Brain microvascular endothelial cell (primary cell): ENCODE results near the gene CRAMP1.

ENCODE experiments used
- DNase-seq: peaks from one replicate; pipeline ENCODE4 v3.0.0-alpha.2; 2020
- H3K27ac ChIP-seq: fragments of 250-450 bp; sonication (Bioruptor Pico); 2 replicates; pipeline ENCODE4 v1.5.1; 2020; ENCODE audit warnings: mild to moderate bottlenecking, moderate library complexity
- H3K27me3 ChIP-seq: fragments of 250-450 bp; sonication (Bioruptor Pico); replicated peaks from 2 replicates; pipeline ENCODE4 v1.5.1; 2020; ENCODE audit warnings: mild to moderate bottlenecking
- H3K36me3 ChIP-seq: fragments of 250-450 bp; sonication (Bioruptor Pico); replicated peaks from 2 replicates; pipeline ENCODE4 v1.5.1; 2020; ENCODE audit warnings: mild to moderate bottlenecking
- H3K4me3 ChIP-seq: 2 replicates; pipeline ENCODE4 v1.5.1; 2011; ENCODE audit warnings: low read depth, mild to moderate bottlenecking, control low read depth, low read length, moderate library complexity
- CTCF ChIP-seq: IDR thresholded peaks from 2 replicates; pipeline ENCODE4 v1.5.1; 2011; ENCODE audit warnings: low read depth, mild to moderate bottlenecking, moderate library complexity, low read length, control low read depth, inconsistent platforms; ENCODE audit errors: missing control alignments
- in situ Hi-C: cut with HindIII; loops from 2 replicates; pipeline ENCODE4 v1.10.0; 2017; ENCODE audit warnings: low sequenced_read_pairs, low pct_ligation_motif_present

Gene CRAMP1

GRCh38 chr16:1661826-1662225 is 49.7 kb downstream of the CRAMP1 start:
- DNase-seq, result no peak
- peaks cover 73% of the 10 kb centered on the region for H3K36me3 ChIP-seq
- in situ Hi-C loops, result no loop called here
- H3K27ac ChIP-seq, result no peak overlapping the region
- no peak for TF ChIP-seq CTCF
- H3K27me3 ChIP-seq, result no peaks in the 10 kb centered on the region
- no peak overlapping the region for H3K4me3 ChIP-seq

DNA sequence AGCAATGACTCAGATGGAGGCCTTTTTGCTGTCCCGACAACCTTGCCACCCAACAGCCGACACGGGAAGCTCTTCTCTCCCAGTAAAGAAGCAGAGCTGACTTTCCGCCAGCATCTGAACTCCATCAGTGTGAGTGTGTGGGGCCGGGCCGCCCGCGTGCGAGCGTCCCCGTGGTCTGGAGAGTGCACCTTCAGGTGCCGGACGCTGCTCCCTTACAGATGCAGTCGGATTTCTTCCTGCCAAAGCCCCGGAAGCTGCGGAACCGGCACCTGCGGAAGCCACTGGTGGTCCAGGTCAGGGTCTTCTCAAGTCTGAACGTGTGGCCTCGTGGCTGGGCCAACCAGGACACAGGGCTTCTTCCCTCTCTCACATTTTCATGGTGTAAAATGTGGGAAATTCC is 50.4 kb downstream of the CRAMP1 start:
- Histone ChIP-seq H3K27me3 (no peaks in the 10 kb centered on the region), H3K27ac (no peak overlapping the region), H3K36me3 (peaks cover 73% of the 10 kb centered on the region), H3K4me3 (no peak overlapping the region)
- TF ChIP-seq CTCF, result no peak
- no peak for DNase-seq
- in situ Hi-C loops, result no loop called here

GRCh38 chr16:1665829-1666228 is 53.7 kb downstream of the CRAMP1 start:
- in situ Hi-C loops, result no loop called here
- TF ChIP-seq CTCF, result no peak
- H3K36me3 ChIP-seq, result peaks cover 83% of the 10 kb centered on the region

DNA sequence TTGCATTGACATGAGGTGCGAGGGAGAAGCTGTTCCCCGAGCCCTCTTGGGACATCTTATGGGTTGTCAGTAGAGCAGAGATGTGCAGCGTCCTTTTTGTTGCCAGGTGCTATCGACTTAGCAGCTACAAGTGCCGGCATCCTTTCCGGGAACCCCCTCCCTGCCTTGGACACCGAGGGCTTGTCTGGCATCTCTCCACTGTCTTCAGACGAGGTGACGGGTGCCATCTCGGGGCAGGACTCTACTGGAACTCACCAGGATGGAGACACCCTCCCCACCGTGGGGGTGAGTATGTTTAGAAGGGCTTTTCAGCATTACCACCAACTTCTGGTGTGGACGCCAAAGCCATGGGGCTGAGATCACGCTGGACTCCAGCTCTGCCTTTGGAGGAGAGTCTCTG is 54.2 kb downstream of the CRAMP1 start:
- DNase-seq, result no peak
- no peak overlapping the region for H3K27ac ChIP-seq
- no peak for TF ChIP-seq CTCF
- in situ Hi-C loops, result no loop called here
- H3K27me3 ChIP-seq, result no peaks in the 10 kb centered on the region
- peaks cover 87% of the 10 kb centered on the region for H3K36me3 ChIP-seq
- H3K4me3 ChIP-seq, result no peak overlapping the region

More at GRCh38 chr16:1665829-1666228, 53.7 kb downstream of the CRAMP1 start:
- no peak overlapping the region for H3K27ac ChIP-seq
- DNase-seq, result no peak
- H3K27me3 ChIP-seq, result no peaks in the 10 kb centered on the region
- no peak overlapping the region for H3K4me3 ChIP-seq

GRCh38 chr16:1667271-1667670 is 55.1 kb downstream of the CRAMP1 start:
- no peak overlapping the region for H3K4me3 ChIP-seq
- no peak for DNase-seq
- H3K36me3 ChIP-seq, result peaks cover 88% of the 10 kb centered on the region
- H3K27ac ChIP-seq, result no peak overlapping the region
- no peak for TF ChIP-seq CTCF
- in situ Hi-C loops, result no loop called here
- no peaks in the 10 kb centered on the region for H3K27me3 ChIP-seq

- H3K27me3 ChIP-seq, result no peaks in the 10 kb centered on the region
- peaks cover 86% of the 10 kb centered on the region for H3K36me3 ChIP-seq
- no peak overlapping the region for H3K4me3 ChIP-seq
- in situ Hi-C loops, result no loop called here
- no peak overlapping the region for H3K27ac ChIP-seq
- TF ChIP-seq CTCF, result no peak
- DNase-seq, result no peak
Measured at GRCh38 chr16:1667916-1668315, 55.8 kb downstream of the CRAMP1 start.
